UCSD-AML1 (cell line): Measurements from ENCODE around the gene RPL31.
A peak's percentile ranks its signal among the peaks of the same experiment; 100 is the strongest.

ENCODE experiments used
- DNase-seq: peaks from one replicate; lab custom pipeline; 2025; ENCODE audit not compliant: unreplicated experiment; lab: John Stamatoyannopoulos, UW

The RPL31 gene

DNA sequence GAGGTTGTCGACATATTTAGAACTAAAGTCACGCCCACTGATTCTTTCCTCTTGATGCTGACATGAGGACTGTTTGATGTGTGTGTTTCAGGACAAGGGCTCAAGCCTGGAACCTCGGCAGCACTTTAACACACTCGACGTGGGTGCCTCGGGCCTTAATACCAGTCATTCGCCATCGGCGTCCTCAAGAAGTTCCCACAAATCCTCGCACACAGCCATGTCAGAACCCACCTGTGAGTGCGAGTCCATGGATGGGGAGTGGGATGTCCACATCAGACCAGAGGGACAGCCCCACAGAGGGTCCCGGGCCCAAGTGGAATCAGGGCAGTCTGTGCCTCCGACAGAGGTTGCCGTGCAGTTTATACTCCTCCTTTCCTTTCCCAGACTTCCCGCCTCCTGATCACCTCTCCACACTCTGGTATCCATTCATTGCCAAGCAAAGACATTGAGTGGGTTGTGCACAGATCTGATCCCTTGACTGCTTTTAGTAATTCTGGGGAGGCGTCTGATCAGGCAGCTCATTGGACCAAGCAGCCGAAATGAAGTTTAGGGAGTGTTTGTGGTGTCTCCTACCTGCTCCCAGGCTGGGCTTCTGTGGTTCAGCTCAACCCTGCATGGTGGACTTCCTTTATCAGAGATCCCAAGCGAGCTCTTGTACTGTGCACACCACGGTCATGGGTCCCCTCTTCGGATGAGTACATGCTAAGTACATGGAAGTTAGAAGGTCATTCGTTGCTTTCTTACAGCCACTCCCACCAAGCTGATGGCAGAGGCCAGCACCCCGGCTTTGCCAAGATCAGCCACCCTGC, 27.2 kb upstream of the RPL31 start:
- DNase-seq = no peak

DNA sequence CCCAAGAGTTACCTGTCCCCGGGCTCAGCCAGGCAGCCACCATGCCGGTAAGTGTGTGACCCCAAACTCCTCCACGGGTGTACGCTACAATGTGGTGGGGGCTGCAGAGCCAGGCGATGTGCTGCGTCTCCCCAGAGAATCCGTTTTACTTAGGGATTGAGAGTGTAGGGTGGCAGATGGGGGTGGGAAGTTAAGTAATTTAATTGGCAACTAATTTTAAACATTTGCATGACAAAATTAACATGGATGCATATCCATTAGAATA, 26.6 kb upstream of the RPL31 start:
- no peak for DNase-seq

- no peak for DNase-seq
Observed at GRCh38 chr2:100976061-100976460, 26.0 kb upstream of the RPL31 start.

- no peak for DNase-seq
Observed at GRCh38 chr2:100976645-100977391, 25.3 kb upstream of the RPL31 start.

DNA sequence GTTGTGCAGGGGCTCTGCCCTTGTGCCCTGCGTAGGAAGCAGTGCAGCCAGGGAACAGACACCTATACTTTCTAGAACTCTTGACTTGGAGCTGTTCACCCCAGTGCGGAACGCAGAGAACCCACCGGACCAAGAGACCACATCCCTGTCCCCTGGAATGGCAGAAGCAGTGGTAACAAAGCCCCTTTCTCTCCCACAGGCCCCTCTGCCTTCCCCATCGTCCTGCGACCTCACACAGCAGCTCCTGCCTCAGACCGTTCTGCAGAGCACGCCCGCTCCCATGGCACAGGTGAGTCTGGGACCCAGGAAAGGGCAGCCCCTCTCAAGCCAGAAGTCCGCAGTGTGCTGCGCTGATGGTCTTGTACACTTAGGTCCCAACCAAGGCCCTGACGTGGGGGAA, 24.6 kb upstream of the RPL31 start:
- DNase-seq = no peak

DNA sequence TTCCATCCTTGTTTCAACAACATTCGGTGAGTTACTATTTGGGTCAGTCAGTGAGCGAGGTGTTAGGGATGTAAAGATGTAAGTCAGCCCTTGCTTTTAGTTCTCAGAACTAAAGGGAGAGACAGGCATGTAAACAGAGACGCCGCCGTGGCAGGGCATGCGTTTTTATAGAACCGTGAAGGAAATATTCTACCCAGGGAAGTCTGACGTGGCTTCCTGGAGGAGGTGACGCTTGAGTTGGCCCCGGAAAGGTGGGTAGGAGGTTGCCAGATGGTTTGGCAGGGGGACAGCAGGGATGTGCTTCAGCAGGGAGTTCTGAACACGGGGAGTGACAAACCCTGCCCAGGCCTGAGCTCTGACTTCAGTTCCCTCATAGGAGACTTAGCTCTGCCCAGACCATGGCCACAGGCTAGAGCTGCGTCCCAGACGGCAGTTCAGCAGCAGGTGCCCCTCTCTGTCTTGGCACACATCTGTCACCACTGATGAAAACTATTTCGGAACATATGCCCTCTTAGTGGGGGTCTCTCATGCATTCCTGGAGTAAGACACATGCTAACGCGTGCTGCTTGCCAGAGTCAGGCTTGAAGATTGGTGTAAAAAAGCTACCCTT, 23.4 kb upstream of the RPL31 start:
- peak; percentile 44 for DNase-seq

GRCh38 chr2:100980046-100980445, 22.0 kb upstream of the RPL31 start:
- DNase-seq = no peak

- DNase-seq = no peak
Observed at GRCh38 chr2:100981011-100981410, 21.1 kb upstream of the RPL31 start.

DNA sequence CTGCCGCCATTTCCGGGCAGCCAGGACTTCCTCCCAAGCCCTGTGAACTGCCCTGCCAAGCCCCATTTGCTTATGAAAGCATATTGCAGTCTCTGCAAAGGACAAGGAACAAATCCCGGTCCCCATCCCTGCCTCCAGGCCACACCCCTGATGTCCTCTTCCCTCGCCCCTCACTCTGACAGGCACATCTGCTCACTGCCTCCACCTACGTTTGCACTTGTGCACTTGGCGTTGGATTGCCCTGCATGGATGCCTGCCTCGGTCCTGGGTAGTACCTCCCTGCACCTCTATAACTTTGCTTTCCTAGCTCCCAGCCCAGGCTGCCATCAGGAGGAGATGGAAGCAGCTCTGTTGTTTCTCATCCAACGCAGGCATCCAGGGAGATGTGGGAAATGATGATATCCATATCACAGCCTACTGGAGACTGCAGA, 19.6 kb upstream of the RPL31 start:
- DNase-seq = no peak

DNA sequence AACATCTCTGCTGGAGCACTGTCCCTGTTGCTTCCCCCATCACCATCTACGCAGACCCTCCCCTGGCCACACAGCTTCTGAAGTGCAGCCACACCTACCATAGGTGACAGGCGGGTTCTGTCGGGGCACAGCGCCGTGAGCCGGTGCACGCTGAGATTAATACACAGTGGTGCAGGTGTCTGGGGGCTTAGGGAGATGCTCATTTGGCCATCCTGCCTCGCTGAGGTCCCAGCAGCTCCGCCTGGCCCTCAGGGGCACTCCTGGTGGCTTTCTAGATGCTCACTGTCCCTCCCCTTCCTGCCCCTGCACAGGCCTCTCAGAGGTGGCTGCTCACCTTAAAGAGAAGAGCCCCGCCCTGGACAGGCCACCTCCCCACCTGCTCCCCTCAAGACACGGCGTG, 18.9 kb upstream of the RPL31 start:
- DNase-seq = no peak

- no peak for DNase-seq
Observed at GRCh38 chr2:100983684-100984310, 18.3 kb upstream of the RPL31 start.

DNA sequence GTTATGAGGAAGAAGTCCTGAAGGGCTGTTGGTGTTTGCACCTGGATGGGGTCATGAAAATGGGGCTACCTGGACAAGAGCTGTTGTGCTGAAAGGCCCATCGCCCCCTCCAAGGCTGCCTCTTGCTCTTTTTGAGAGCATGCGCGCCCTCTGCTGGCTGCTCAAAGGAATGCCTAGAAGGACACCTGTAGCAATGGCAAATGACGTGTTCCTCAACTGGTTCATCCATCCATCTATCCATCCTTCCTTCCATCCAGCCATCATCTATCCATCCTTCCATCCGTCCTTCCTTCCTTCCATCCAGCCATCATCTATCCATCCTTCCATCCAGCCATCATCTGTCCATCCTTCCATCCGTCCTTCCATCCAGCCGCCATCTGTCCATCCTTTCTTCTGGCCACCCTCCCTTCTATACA, 17.2 kb upstream of the RPL31 start:
- DNase-seq = peak; percentile 64

DNA sequence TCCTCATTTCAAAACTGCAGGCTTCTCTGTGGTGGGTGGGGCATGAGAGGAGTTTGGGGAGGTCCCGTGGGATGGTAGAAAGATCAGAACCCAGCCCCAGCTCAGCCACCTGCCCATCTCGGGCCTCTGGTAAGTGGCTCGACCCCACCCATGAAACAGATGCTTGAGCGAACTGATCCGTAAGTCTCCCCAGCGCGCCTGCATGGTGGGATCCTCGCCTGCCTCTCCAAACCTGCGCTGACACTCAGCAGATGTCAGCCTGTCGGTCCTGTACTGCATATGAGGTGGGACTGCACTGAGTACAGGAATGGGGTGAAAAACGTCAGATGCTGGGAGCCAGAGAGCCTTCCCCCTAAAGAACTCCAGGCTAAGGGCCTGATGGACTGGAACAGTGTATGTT, 15.9 kb upstream of the RPL31 start:
- DNase-seq = no peak

GRCh38 chr2:100987536-100987935, 14.6 kb upstream of the RPL31 start:
- DNase-seq = no peak

GRCh38 chr2:100987974-100988373, 14.1 kb upstream of the RPL31 start:
- no peak for DNase-seq

GRCh38 chr2:100988630-100989417, 13.3 kb upstream of the RPL31 start:
- no peak for DNase-seq

DNA sequence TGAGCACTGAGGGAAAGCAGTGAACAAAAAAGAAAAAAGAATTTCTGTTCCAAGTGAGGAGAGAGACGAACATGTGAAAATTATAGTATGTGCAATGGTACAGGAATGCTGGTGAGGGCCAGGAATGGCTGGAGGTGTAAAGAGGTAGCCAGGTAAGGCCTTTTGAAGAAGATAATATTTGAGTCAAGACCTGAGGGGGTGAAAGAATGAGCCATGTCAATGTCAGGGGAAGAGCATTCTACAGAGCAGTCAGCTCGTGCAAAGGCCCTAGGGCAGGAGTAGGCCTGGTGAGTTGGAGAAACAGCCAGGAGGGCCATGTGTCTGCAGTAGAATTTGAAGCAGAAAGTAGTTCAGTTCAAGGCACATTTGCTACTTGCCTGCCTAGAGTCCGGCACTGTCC, 12.4 kb upstream of the RPL31 start:
- DNase-seq = no peak

- no peak for DNase-seq
Observed at GRCh38 chr2:100990166-100990565, 11.9 kb upstream of the RPL31 start.

GRCh38 chr2:100990650-100991403, 11.3 kb upstream of the RPL31 start:
- DNase-seq = no peak

DNA sequence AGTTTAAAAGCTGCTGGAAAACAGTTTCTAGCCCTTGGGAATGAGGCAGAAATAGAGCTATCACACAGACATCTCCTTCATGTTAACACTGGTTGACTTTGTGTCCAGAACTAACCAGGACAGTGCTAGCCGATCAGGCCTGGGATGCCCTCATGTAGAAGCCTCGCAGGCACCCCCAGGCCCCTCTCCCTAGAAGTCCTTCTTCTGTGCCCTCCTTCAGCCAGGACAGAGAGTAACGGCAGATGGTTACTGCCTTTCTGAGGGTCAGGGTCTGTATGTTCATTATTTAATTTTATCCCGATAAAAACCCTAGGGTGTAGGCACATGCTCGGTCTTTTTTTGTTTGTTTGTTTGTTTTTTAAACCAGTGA, 10.7 kb upstream of the RPL31 start:
- DNase-seq = no peak
